NCI-H1092 treated with DMSO at 0.1 percent for 48 hours (cell line): Measurements from ENCODE around the gene GJB1.
A peak's percentile ranks its signal among the peaks of the same experiment; 100 is the strongest.
"Not testable (repeated sequence)": the region's sequence is repeated elsewhere in the genome, so short reads cannot be mapped to it uniquely, and the experiment has no call there.

ENCODE experiments used
- DNase-seq: peaks from one replicate; lab custom pipeline; 2025; lab: John Stamatoyannopoulos, UW

GJB1 gene

DNA sequence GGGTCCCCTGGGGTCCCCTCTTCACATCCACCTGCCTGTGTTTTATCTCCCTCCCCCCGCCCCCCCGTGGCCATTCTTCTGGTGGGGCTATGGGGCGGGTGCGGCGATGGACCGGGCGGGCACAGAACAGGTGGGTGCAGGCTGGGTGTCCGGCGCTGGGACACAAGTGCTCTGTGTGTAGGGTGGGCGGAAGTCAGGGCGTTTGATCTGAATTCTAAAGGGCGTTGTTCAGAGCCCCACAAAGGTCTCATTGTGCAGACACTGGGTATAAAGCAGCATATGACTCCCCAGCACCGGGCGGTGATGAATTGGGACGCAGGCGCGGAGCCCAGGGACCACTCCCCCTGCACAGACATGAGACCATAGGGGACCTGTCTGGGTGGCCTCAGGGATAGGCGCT is at the start of gene GJB1:
TSS of gene GJB1 (plus strand) at position 296 of the 400 bp plus-strand sequence. CDS start 484 bp downstream, outside the sequence.
- no peak for DNase-seq

DNA sequence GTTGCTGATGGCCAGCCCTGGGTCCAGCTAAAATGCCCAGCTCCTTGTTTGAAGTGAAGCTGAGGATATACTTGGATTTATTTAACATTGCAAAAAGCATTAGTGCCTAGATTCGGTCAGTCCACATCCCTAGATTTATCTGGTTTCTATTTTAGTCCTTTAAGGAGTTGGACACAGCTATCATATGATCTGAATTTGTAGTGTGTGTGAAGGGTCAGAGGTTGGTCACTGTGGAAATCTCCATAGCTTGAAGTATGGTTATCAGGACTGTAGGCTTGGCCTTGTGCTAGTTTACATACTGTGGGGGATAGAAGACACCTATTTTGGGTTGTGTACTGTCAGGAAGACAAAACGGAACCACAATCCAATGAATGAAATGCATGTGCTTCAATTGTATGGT is 49.6 kb upstream of the GJB1 start:
- no peak for DNase-seq

DNA sequence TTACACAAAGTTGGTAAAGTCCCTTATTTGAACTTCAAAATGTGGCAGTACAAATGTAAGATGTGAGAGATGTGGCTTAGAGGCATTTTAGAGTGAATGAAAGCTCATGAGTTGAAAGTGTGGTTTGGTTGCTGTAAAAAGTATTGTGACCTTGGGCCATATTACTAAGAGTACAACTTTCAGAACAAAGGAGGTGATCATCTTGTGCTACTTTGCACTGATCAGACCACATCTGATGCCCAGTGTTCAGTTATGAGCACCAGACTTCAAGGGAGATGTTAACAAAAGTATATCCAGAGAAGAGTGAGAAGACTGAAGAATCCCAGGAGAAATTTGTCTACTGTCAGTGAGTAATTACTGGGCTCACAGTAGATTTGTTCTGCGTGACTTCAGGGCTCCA is 48.2 kb upstream of the GJB1 start:
- no peak for DNase-seq

DNA sequence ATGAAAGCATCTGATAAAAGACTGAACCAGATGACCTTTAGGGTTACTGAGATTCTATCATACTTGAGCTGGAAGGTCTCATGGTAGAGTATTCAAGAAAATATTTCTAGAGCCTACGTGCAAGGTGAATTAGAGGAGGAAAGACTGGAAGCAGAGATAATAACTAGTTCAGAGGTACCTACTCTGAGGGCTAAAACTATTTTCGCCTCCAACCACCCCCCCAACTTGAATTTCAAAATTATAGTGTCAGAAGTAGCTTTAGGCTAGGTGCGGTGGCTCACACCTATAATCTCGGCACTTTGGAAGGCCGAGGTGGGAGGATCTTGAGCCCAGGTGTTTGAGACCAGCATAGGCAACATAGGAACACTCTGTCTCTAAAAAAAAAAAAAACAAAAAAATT is 47.5 kb upstream of the GJB1 start:
- no peak for DNase-seq

DNA sequence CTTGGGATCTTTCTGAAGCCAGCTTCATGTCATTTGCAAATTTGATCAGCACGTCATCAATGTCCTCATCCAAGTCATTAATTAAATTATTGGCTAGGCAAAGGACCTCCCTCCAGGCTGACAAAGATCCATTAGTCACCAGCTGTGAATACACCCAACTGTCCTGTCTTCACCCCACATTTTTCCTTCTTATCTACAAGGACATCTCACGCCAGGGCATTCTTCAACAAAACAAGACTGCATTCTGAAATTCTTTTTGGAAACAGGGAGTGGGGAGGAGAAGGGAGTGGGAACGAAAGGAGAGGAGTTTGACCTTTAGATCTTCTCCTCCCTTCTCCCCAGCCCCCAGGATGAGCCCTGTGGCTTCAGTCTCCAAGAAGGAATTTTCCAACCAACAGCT is 45.7 kb upstream of the GJB1 start:
- no peak for DNase-seq

DNA sequence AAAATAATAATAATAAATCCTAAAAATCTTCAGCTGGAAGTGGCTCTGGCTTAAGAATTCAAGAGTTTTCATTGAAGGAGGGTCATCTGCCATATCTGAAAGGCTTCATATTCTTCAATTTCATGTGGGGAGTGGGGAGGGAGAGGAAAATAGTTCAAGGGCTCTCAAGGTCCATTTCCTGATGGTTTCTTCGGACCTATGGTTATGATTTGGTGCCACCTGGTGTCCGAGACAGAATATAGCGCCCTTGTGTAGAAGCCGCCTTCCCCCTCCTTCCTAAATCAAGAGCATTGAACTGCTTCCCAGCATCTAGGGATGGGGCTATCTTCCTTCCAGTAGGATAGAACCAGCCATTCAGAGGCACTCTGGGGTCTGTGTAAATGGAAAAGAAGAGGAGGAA is 44.1 kb upstream of the GJB1 start:
- peak; percentile 71 for DNase-seq

DNA sequence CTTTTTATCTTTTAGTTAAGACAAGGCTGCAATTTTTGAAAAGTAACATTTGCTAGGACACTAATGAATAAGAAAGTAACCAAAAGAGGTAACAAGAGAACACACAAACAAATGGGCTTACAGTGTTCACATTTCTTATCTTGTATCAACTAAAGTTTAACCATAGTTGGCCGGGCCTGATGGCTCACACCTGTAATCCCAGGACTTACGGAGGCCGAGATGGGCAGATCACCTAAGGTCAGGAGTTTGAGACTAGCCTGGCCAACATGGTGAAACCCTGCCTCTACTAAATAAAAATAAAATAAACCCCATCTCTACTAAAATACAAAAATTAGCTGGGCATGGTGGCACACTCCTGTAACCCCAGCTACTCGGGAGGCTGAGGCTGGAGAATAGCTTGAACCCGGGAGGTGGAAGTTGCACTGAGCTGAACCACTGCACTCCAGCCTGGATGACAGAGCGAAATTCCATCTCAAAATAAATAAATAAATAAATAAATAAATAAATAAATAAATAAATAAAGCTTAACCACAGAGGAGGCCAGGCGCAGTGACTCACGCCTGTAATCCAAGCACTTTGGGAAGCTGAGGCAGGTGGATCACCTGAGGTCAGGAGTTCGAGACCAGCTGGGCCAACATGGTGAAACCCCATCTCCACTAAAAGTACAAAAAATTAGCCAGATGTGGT is 42.3 kb upstream of the GJB1 start:
- not testable (repeated sequence) for DNase-seq

DNA sequence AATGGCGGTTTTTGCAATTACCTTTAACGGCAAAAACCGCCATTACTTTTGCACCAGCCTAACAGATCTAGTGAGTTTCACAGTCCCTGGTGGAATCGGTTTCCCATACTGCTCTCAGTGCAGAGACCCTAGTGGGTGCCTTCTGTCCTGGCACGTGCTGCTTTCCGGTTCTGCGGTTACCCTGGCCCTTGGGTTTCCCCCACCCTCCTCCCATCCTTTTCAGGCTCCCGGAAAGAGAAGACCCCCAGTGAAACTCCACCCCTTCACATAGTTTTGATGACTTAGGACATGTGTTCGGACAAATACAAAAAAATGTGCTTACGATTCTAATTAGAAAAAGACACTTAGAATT is 41.5 kb upstream of the GJB1 start:
- DNase-seq, result no peak

DNA sequence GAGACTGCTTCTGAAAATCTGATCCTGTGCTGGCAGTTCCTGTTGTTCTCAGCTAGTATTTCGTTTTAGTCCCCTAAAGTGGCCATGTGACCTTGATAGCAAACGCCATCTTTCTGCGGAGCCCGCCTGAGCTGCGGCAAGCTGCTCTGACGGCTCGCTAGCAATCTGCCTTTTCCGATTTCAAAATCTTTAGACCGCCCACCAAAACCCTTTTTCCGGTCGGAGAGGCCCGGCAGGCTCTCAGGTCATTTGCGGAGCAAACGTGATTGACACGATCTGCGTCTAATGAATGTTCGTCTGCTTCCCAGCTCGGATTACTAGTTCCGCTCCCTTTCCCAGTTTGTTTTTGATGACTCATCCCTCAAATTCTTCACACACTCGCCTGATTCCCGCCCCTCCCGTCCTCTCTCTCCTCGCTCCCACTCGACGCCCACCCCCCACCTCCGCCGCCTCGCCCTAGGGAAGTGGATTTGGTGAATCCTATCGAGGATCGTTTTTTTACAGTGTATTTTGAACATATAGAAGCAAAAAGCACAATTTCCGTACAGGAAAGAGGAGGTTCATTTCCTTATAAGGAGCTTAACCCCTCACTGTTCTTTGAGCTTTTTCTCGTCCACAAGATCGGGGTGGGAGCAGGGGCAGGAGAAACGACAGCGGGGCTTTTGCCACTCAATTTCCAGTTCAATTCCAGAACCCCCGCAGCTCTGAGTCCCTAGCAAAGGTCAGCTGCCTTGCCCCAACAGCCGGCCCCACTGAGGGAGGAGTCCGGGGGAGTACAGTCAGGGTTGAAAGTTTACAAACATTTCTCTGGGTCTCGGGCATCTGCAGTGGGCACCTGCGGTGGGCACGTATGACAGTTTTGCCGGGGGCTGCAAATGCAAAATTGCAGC is 40.9 kb upstream of the GJB1 start:
- DNase-seq, result peak; percentile 99

DNA sequence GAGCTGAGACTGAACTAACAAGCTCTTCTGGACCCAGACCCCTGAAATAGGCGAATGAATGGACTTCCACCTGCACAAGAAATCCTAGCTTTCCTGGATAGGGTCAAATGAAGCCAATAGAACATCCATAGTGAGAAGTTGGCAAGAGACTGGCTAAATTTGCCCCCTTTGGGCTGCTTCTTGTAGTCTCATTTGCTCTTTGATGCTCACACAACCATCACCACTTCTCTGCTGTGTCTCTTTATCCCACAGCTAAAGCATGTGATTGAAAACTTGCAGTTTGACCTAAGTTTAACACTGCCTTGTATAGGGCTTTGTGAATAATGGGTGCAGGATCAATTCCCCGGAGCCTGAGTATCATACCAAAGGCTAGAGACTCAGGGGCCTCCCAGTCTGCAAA is 40.2 kb upstream of the GJB1 start:
- DNase-seq, result no peak

DNA sequence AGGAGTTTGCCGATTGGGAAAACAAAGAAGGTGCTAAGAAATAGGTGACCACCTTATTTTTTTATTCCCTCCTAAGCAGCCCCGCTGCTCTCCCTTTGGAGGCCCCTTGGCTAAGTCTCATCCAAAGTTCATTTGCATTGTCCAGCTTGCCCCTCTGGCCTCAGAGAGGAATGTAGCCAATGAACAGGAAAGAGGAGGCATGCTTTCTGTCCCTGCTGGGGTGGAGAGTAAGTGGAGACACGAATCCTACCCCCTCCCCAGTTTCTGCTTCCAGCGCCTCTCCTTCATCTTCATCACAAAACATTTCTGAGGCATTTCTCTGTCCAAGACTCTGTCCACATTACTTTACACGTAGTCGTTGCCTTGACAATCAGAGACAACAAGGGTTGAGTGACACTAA is 39.7 kb upstream of the GJB1 start:
- no peak for DNase-seq

DNA sequence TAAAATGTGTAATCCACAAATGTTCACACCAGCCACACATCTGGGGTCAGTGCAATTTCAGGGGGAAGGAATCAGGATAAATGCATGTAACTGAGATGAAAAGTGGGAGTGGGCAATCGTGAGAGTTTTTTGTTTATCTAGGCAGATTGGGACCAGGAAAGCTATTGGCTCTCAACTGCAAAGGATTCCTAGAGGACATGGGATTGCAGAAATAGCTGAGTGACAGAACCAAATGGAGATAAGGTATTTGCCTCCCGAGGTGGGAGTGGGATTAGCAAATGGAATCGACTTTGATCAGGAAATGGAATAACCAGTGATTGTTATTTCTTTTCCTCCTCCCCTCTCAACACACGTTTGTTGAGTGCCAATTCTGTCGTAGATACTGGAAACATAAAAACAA is 38.9 kb upstream of the GJB1 start:
- no peak for DNase-seq

DNA sequence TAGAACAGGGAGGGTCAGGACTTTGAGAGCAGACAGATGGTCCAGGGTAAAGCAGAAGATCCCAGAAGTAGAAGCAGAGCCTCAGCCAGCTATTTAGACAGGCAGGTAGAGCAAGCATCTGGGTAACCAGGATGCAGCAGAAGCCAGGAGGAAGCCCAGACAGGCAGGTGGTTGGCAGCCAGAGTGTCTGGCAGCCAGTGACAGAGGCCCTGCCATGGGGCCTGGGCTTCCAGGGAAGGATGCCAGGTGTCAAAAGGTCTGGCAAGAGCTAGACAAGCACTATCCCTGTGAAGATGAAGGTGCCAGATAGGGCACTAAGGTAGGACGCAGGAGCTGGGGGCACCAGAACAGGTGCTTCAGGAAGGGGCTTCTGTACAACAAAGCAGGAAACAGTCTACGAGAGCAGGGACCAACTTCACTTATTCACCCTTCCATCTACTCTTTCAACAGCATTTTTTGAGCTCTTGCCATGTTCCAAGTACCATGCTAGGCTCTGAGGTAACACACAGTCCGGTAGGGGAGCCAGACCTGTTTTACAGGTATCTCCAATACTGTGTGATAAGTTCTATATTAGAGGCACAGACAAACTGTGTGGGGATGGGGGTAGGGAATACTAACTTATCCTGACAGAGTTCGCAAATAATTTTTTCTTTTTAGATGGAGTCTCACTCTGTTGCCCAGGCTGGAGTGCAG is 38.1 kb upstream of the GJB1 start:
- DNase-seq, result peak; percentile 55

DNA sequence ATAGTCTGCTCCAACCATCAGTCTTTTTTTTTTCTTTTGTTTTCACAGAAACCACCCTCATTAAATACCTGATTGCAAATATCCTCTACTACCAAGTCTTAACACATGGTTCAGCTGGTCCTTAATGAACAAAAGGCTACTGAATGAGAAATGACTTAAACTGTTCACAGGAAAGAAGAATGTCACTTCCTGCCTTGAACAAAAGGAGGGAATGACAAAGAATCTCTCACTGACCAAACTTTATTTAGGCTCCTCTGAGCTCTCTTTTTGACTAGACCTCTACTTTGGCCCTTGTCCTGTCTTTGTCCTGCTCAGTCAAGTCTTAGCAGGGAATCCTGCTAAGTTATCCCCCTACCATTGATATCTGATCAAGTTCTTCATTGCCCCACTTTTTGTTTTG is 31.8 kb upstream of the GJB1 start:
- no peak for DNase-seq

DNA sequence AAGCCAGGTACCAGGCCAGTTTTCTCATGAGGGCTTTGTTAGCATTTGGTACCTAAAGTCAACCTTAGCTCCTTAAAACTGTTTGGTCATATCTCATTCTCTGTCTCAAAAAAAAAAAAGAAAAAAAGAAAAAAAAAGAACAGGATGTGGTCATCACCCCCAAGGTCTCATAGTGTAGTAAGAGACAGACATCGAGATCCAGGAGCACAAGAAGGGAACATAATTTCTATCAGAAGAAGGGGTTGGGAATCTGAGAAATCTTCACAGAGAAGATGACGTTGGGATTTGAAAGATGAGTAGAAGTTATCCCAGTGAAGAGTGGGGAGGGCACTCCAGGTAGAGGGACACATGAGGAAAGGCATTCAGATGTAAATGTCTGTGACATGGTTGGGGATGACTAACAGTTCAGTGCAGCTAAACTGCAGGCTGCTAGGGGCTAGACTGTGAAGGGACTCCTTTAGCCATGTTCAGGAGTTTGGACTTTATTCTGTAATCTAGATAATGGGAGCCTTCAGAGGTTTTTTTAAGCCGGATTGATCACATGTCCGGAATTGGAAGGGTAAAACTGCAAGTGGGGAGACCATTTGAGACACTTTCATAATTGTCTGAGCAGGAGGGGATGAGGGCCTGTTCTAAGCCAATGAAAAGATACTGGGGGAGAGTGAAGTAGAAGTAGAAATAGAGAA is 26.9 kb upstream of the GJB1 start:
- DNase-seq, result no peak

DNA sequence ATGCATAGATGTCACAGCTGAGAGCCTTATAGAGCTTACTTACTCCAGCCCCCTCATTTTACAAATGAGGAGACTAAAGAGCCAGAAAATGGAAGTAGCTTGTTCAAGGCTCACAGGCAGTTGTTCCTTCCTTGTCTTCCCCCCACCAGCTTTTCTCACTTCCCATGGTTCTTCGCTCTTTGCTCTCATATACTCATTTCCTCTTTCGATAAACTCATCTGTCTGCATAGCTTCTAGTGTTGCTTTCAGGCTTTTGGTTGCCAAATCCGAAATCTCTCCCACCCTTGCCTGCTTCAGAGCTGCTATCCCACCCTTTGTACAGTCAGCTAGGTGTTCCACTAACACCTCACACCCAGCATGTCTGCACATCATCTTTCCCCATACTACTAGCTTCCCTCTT is 25.0 kb upstream of the GJB1 start:
- no peak for DNase-seq

DNA sequence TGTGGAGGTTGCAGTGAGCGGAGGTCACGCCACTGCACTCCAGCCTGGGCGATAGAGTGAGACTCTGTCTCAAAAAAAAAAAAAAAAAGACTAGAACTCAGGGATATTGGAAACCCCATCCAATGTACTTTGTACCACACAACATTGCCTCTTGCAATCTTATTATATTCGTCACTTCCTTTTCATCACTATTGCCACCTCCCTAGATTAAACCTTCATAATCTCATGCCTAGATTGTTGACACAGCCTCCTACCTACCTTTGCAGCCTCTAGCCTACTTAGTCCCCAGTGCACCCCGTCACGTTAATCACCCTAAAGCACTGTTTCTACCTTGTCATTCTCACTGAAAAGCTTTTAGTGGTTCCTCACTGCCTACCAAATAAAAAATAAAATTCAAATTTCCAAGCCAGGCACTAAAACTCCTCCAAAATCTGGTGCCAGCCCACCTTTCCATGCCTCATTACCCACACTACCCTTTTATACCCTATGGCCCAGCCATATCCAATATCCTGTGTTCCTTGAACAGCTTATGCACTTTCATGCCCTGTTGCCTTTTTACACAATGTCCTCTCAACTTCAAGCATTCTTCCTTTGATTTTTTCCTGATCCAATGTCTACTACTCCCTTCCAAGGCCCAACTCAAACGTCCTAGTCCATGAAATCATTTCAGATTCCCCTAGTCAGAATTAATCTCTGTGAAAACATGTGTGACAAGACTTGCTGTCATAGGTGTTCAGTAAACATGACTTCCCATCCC is 23.6 kb upstream of the GJB1 start:
- DNase-seq, result no peak

DNA sequence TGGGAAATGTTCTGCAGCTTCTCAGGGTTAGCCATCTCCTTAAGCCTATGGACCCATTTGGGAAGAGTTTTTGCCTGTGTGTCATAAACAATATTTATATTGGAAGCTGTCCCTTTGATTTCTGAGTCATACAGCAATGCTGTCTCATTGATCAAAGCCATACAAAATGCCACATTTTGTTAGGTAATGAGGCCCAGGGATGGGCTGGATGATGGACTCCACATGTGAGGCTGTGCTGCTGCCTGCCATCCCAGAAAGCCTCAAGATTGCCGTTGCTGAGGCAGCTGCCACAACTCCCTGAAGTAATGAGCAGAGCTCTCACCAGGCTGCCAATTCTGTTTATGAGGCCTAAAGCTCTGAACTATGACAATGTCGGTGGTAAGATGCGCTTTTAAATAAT is 12.2 kb upstream of the GJB1 start:
- no peak for DNase-seq

DNA sequence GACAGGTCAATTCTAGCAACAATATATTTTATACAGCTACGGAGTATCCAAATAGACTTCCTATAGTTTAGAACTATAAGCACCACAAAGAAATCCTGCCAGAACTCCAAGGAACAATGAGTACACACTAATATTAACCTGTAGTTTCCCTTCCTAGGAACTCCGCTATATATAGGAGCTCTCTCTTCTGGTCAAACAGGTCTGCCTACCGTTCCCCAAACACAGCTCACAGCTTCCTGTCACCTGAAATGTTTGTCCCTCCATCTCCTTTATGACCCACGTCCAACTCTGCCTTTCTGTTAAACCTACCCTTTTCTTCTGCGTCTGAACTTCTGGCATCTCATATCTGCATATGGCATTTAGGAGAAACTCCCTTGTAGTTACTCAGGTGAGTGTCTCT is 10.5 kb upstream of the GJB1 start:
- DNase-seq, result no peak

DNA sequence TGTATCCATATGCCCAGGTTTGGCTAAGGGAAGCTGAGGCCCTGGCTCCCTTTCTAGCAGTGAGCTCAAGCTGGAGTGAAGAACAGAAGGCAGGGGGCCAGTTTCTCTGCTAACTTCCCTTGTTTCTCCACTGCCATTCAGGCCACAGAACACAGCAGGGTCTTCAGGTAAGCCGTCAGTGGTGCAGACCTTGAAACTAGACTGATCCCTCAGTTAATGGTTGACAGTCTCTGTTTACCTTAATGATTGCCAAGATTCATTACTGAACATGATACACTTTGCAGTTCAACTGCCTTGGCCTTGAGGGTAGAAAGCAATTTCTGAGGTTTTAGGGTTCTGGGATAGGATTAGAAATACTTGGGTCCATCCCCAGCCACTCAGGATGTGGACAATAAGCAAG is 8.9 kb upstream of the GJB1 start:
- DNase-seq, result no peak

DNA sequence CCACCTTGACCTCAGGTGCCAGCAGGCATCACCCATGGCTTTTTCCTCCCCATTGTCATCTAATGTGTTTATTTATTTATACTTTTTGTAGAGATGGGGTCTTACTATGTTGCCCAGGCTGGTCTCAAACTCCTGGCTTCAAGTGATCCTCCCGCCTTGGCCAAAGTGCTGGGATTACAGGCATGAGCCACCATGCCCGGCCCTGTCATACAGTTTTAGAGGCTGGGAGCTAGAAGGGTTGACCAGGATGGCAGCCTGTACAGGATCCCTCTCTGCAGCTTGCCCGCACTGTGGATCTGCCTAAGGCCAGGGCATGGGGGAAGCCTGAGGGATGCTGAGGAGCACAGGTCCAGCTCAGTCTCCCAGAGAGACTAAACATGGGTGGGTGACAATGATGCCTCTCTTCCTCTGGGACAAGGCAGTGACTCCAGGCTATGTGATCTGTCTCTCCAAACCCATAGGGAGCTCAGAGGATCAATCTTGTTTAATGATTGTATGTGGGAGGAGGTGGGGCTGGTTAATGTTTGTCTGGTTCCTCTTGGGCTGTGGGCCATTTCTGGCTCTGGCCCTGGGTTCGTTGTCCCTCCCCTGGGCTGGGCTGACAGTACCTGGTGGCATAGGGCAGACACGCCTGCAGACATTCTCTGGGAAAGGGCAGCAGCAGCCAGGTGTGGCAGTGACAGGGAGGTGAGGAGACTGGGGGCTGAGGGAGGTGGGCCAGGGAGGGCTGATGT is 8.3 kb upstream of the GJB1 start:
- DNase-seq, result no peak
